ENCODE results near the gene PCCA. TPM values are rescaled to one million over a fixed set of nuclear protein-coding genes. Genes with fewer than 3 reads are reported as not detected.
"Not testable (repeated sequence)": the region's sequence is repeated elsewhere in the genome, so short reads cannot be mapped to it uniquely, and the experiment has no call there.

PCCA gene
- total RNA-seq, 1 donor from 2014 or later: 9.7 TPM

- peak overlapping the region; percentile 77 for H3K27ac Mint-ChIP-seq
- peak overlapping the region; percentile 44 for H3K4me3 Mint-ChIP-seq
- H3K36me3 Mint-ChIP-seq (ENCODE audit: low read depth): peaks cover 12% of the 10 kb centered on the region
- H3K27me3 Mint-ChIP-seq (ENCODE audit: insufficient read depth): no peaks in the 10 kb centered on the region
- H3K4me1 Mint-ChIP-seq (ENCODE audit: low read depth): peaks cover 39% of the 10 kb centered on the region
- no peaks in the 10 kb centered on the region for H3K9me3 Mint-ChIP-seq
- no peak for DNase-seq (ENCODE audit: low spot score)
- intact Hi-C loops (cut with micrococcal nuclease): loop anchor here (5.0 kb wide), 2 partner anchors 72 to 377 kb away; no protein-coding TSS in a partner anchor
Observed at GRCh38 chr13:100130092-100130491, 41.2 kb downstream of the PCCA start.

GRCh38 chr13:100130930-100131511 is 42.1 kb downstream of the PCCA start:
- no peak overlapping the region for H3K4me3 Mint-ChIP-seq
- intact Hi-C loops (cut with micrococcal nuclease): loop anchor here (5.0 kb wide), 2 partner anchors 71 to 376 kb away; no protein-coding TSS in a partner anchor
- H3K9me3 Mint-ChIP-seq: no peaks in the 10 kb centered on the region
- peaks cover 39% of the 10 kb centered on the region for H3K4me1 Mint-ChIP-seq (ENCODE audit: low read depth)
- peaks cover 12% of the 10 kb centered on the region for H3K36me3 Mint-ChIP-seq (ENCODE audit: low read depth)
- DNase-seq (ENCODE audit: low spot score): no peak
- no peak overlapping the region for H3K27ac Mint-ChIP-seq
- no peaks in the 10 kb centered on the region for H3K27me3 Mint-ChIP-seq (ENCODE audit: insufficient read depth)

- Mint-ChIP-seq H3K4me3 (no peak overlapping the region), H3K27me3 (ENCODE audit: insufficient read depth) (no peaks in the 10 kb centered on the region), H3K4me1 (ENCODE audit: low read depth) (peaks cover 39% of the 10 kb centered on the region), H3K27ac (no peak overlapping the region), H3K9me3 (no peaks in the 10 kb centered on the region), H3K36me3 (ENCODE audit: low read depth) (peaks cover 14% of the 10 kb centered on the region)
- intact Hi-C loops (cut with micrococcal nuclease): loop anchor here (1.0 to 5.0 kb wide), 4 partner anchors 43 to 375 kb away; partner anchors contain the start of gene PCCA
- no peak for DNase-seq (ENCODE audit: low spot score)
Observed at GRCh38 chr13:100131863-100132574, 43.1 kb downstream of the PCCA start.

- Mint-ChIP-seq H3K27me3 (ENCODE audit: insufficient read depth) (peaks cover 1% of the 10 kb centered on the region), H3K9me3 (peaks cover 8% of the 10 kb centered on the region), H3K36me3 (ENCODE audit: low read depth) (peaks cover 10% of the 10 kb centered on the region), H3K4me3 (no peak overlapping the region), H3K27ac (no peak overlapping the region), H3K4me1 (ENCODE audit: low read depth) (peaks cover 19% of the 10 kb centered on the region)
- DNase-seq (ENCODE audit: low spot score): no peak
- intact Hi-C loops (cut with micrococcal nuclease): no loop called here
Observed at GRCh38 chr13:100138859-100139491, 50.1 kb downstream of the PCCA start.

- peaks cover 12% of the 10 kb centered on the region for H3K9me3 Mint-ChIP-seq
- H3K36me3 Mint-ChIP-seq (ENCODE audit: low read depth): peaks cover 7% of the 10 kb centered on the region
- no peak overlapping the region for H3K4me3 Mint-ChIP-seq
- H3K27ac Mint-ChIP-seq: no peak overlapping the region
- peaks cover 1% of the 10 kb centered on the region for H3K27me3 Mint-ChIP-seq (ENCODE audit: insufficient read depth)
- intact Hi-C loops (cut with micrococcal nuclease): no loop called here
- peaks cover 19% of the 10 kb centered on the region for H3K4me1 Mint-ChIP-seq (ENCODE audit: low read depth)
- DNase-seq (ENCODE audit: low spot score): no peak
Observed at GRCh38 chr13:100139817-100140216, 50.9 kb downstream of the PCCA start.

GRCh38 chr13:100140441-100140840 is 51.5 kb downstream of the PCCA start:
- intact Hi-C loops (cut with micrococcal nuclease): no loop called here
- H3K4me3 Mint-ChIP-seq: no peak overlapping the region
- DNase-seq (ENCODE audit: low spot score): no peak
- H3K4me1 Mint-ChIP-seq (ENCODE audit: low read depth): peaks cover 19% of the 10 kb centered on the region
- H3K9me3 Mint-ChIP-seq: peaks cover 16% of the 10 kb centered on the region
- H3K27ac Mint-ChIP-seq: no peak overlapping the region
- peaks cover 1% of the 10 kb centered on the region for H3K27me3 Mint-ChIP-seq (ENCODE audit: insufficient read depth)
- peaks cover 7% of the 10 kb centered on the region for H3K36me3 Mint-ChIP-seq (ENCODE audit: low read depth)

- DNase-seq (ENCODE audit: low spot score); intact Hi-C loops (cut with micrococcal nuclease); H3K36me3 Mint-ChIP-seq (ENCODE audit: low read depth); H3K27ac Mint-ChIP-seq; H3K4me3 Mint-ChIP-seq; H3K27me3 Mint-ChIP-seq (ENCODE audit: insufficient read depth): not testable (repeated sequence)
- peaks cover 19% of the 10 kb centered on the region for H3K4me1 Mint-ChIP-seq (ENCODE audit: low read depth)
- H3K9me3 Mint-ChIP-seq: peaks cover 16% of the 10 kb centered on the region
Observed at GRCh38 chr13:100141461-100141961, 52.6 kb downstream of the PCCA start.

GRCh38 chr13:100146534-100146933 is 57.6 kb downstream of the PCCA start:
- Mint-ChIP-seq H3K9me3 (peaks cover 10% of the 10 kb centered on the region), H3K36me3 (ENCODE audit: low read depth) (peaks cover 10% of the 10 kb centered on the region), H3K27ac (no peak overlapping the region), H3K4me1 (ENCODE audit: low read depth) (no peaks in the 10 kb centered on the region), H3K4me3 (no peak overlapping the region), H3K27me3 (ENCODE audit: insufficient read depth) (peaks cover 1% of the 10 kb centered on the region)
- intact Hi-C loops (cut with micrococcal nuclease): no loop called here
- no peak for DNase-seq (ENCODE audit: low spot score)

GRCh38 chr13:100147825-100148224 is 58.9 kb downstream of the PCCA start:
- H3K36me3 Mint-ChIP-seq (ENCODE audit: low read depth): peaks cover 8% of the 10 kb centered on the region
- H3K27me3 Mint-ChIP-seq (ENCODE audit: insufficient read depth): no peaks in the 10 kb centered on the region
- H3K4me1 Mint-ChIP-seq (ENCODE audit: low read depth): no peaks in the 10 kb centered on the region
- DNase-seq (ENCODE audit: low spot score): no peak
- H3K27ac Mint-ChIP-seq: no peak overlapping the region
- H3K4me3 Mint-ChIP-seq: no peak overlapping the region
- intact Hi-C loops (cut with micrococcal nuclease): no loop called here
- peaks cover 9% of the 10 kb centered on the region for H3K9me3 Mint-ChIP-seq

- H3K27ac Mint-ChIP-seq: no peak overlapping the region
- no peak for DNase-seq (ENCODE audit: low spot score)
- no peaks in the 10 kb centered on the region for H3K27me3 Mint-ChIP-seq (ENCODE audit: insufficient read depth)
- no peak overlapping the region for H3K4me3 Mint-ChIP-seq
- peaks cover 7% of the 10 kb centered on the region for H3K9me3 Mint-ChIP-seq
- no peaks in the 10 kb centered on the region for H3K4me1 Mint-ChIP-seq (ENCODE audit: low read depth)
- intact Hi-C loops (cut with micrococcal nuclease): no loop called here
- peaks cover 8% of the 10 kb centered on the region for H3K36me3 Mint-ChIP-seq (ENCODE audit: low read depth)
Observed at GRCh38 chr13:100148422-100148821, 59.5 kb downstream of the PCCA start.

GRCh38 chr13:100149389-100149788 is 60.5 kb downstream of the PCCA start:
- H3K9me3 Mint-ChIP-seq: peaks cover 7% of the 10 kb centered on the region
- no peak overlapping the region for H3K4me3 Mint-ChIP-seq
- no peaks in the 10 kb centered on the region for H3K27me3 Mint-ChIP-seq (ENCODE audit: insufficient read depth)
- H3K4me1 Mint-ChIP-seq (ENCODE audit: low read depth): no peaks in the 10 kb centered on the region
- DNase-seq (ENCODE audit: low spot score): no peak
- H3K27ac Mint-ChIP-seq: no peak overlapping the region
- intact Hi-C loops (cut with micrococcal nuclease): no loop called here
- H3K36me3 Mint-ChIP-seq (ENCODE audit: low read depth): peaks cover 8% of the 10 kb centered on the region

GRCh38 chr13:100150711-100151110 is 61.8 kb downstream of the PCCA start:
- H3K27me3 Mint-ChIP-seq (ENCODE audit: insufficient read depth); intact Hi-C loops (cut with micrococcal nuclease); H3K27ac Mint-ChIP-seq; H3K4me3 Mint-ChIP-seq; H3K9me3 Mint-ChIP-seq; DNase-seq (ENCODE audit: low spot score); H3K36me3 Mint-ChIP-seq (ENCODE audit: low read depth); H3K4me1 Mint-ChIP-seq (ENCODE audit: low read depth): not testable (repeated sequence)

- Mint-ChIP-seq H3K4me1 (ENCODE audit: low read depth) (peaks cover 13% of the 10 kb centered on the region), H3K27ac (no peak overlapping the region), H3K27me3 (ENCODE audit: insufficient read depth) (no peaks in the 10 kb centered on the region), H3K9me3 (no peaks in the 10 kb centered on the region), H3K4me3 (no peak overlapping the region), H3K36me3 (ENCODE audit: low read depth) (peaks cover 4% of the 10 kb centered on the region)
- intact Hi-C loops (cut with micrococcal nuclease): no loop called here
- no peak for DNase-seq (ENCODE audit: low spot score)
Observed at GRCh38 chr13:100154842-100155416, 66.0 kb downstream of the PCCA start.

All from activated T-helper 1 cell treated with anti-CD3 and anti-CD28 coated beads, Interleukin-12 subunit alpha, Interleukin-12 subunit beta, Interleukin-2, Interleukin-4 antibody, amounts not matched to agents 30 ng/mL and 10 ng/mL and 1 ng/mL, durations not matched to agents 14 hours and 24 hours and 36 hours (primary cell).